CD4-positive, alpha-beta T cell treated with Interleukin-6 for 4 hours (primary cell): ENCODE measurements around the gene ODAD2.
"Not testable (repeated sequence)": the region's sequence is repeated elsewhere in the genome, so short reads cannot be mapped to it uniquely, and the experiment has no call there.

Source experiments
- DNase-seq: peaks from one replicate; pipeline ENCODE4 v3.0.0-alpha.2; 2020; ENCODE audit warnings: mixed read lengths

ODAD2 gene

GRCh38 chr10:27998954-27999275 lies at the start of gene ODAD2:
ODAD2 (minus strand) TSS chr10:27999079; CDS start chr10:27995142, 3,937 bp downstream.
- DNase-seq = no peak

DNA sequence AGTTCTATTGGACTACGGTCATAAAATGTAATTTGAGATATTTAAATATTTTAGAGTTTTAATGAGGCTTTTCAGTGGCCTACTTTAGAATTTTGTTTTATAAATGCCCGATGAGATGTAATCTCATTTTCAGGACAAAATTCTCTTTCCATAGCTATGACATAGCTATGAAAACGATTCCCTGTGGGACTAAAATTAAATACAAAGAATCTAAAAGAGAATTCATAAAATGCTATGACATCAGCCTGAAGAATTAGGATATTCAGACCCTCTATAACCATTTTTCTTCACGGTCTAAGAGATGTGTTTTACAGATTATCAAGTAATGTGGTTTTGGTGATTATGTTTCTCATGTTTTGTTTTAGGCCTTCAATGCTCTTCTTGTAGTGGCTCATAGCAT lies 48.2 kb upstream of the ODAD2 start:
- no peak for DNase-seq

- no peak for DNase-seq
Observed at GRCh38 chr10:28046579-28046978, 47.7 kb upstream of the ODAD2 start.

- DNase-seq = no peak
Observed at GRCh38 chr10:28043941-28044340, 45.1 kb upstream of the ODAD2 start.

DNA sequence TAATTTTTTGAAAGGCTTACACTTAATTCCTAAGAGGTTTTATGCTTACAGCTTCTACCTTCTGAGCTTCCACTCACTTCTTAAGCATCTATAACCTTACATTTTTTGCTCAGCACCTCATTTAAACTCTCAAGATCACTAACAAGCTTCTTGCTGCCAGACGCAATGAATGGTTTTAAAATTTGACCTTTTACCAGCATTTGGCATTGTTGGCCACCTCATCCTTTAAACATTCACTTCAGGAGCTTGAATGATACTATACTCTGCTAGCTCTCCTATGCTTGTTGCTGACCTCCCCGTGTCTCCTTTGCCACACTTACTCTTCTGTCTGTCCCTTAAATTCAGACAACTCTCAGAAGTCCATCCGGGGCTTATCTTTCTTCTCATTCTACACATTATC lies 37.7 kb upstream of the ODAD2 start:
- DNase-seq = no peak

DNA sequence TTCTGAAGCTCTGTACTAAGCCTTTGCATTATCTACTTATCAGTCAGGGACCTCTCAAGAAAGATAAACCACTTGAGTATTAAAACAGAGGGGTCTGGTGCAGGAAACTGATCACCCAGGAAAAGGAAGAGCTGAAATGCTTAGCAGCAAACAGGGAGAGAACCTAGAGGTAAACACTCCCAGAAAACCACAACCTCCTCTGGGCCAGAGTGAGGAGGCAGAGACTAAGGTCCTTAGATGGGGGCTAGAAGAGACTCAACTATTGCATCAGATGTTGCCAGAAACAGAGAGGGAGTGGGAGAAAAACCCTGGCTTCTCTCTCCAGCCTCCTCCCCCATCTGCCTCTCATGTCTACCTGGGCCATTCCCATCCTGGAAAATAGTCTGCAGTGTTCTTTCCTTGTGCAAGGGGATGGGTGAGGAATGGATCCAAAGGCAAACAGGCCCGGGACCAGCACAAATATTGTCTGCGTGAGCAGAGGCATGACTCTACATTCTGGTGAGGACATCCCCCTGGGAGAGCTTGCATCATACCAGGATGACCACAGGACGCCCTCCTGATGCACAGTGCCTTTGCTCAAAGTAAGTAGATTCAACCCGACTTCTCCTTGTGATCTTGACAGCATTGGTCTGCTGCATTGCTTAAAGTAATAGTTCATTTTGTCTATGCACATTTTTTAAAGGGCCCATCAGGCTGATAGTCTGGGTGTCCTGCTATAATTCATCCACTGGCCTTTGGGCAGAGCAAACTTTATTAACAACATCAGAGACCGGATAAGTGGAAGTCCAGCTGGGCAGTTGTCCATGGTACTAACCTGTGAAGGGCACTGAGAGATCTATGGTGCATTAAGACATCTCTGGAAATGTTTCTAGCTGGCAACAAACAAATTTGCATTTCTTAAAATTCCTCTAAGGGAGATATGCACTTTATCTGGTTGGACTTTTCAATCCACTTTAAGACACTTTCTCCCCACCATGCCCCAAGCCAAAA lies 22.4 kb upstream of the ODAD2 start:
- no peak for DNase-seq

DNA sequence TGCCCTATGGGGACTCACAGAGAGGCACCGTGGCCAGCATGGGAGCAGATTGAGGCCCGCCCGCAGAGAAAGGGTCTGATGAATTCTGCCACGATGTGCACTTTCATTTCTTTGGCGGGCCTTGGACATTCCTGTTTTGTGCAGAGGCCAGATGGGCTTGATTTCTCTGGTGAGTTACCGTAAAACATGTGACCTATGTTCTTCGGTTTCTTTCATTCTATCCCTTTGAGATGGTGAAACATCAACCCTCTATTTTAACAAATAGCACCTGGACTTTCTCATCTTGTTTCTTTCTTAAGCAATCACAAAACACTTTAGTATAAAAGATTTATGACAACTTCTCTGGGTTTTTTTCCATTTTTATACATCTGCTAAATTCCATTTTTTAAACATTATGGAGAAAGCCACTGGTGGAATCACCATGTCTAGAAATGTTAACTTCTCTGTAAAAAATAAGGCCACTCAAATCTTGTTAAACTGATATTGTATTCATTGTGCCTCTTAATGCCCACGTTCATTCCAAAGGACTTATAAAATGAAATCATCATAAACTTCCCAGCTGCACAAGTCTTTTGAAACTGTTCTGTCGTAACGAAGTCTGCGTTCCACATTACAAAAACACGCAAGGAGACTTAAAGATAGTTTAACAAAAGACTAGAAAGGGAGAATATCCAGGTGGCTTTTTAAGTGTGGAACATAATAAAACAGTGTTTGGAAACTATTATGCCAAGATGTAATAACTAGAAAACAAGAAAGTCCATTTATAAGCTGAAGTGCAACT lies 21.4 kb upstream of the ODAD2 start:
- no peak for DNase-seq

GRCh38 chr10:28014651-28015050 lies 15.8 kb upstream of the ODAD2 start:
- DNase-seq = no peak

DNA sequence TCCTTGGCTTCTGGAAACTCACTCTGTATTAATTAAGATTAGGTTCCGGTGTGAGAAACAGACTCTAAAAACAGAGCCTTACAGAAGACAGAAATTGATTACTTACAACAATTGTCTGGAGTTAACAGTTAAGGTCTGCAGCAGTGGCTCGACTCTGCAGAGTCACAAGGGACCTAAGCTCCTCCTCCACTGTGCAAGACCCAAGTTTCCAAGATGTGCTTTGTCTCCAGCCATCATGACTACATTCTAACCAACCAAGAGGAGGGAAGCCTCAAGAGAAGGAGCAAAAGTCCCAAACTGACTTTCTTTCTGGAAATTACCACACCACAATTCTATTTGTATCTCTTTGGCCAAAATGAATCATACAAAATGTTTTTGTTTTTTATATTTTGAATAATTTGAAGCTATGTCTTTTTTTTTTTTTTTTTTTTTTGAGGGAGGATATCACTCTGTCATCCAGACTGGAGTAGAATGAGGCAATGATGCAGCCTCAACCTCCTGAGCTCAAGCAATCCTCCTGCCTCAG lies 14.2 kb upstream of the ODAD2 start:
- no peak for DNase-seq

GRCh38 chr10:28010821-28011220 lies 11.9 kb upstream of the ODAD2 start:
- DNase-seq = no peak

- no peak for DNase-seq
Observed at GRCh38 chr10:28008054-28008453, 9.2 kb upstream of the ODAD2 start.

GRCh38 chr10:28001353-28001752 lies 2.5 kb upstream of the ODAD2 start:
- DNase-seq = no peak

DNA sequence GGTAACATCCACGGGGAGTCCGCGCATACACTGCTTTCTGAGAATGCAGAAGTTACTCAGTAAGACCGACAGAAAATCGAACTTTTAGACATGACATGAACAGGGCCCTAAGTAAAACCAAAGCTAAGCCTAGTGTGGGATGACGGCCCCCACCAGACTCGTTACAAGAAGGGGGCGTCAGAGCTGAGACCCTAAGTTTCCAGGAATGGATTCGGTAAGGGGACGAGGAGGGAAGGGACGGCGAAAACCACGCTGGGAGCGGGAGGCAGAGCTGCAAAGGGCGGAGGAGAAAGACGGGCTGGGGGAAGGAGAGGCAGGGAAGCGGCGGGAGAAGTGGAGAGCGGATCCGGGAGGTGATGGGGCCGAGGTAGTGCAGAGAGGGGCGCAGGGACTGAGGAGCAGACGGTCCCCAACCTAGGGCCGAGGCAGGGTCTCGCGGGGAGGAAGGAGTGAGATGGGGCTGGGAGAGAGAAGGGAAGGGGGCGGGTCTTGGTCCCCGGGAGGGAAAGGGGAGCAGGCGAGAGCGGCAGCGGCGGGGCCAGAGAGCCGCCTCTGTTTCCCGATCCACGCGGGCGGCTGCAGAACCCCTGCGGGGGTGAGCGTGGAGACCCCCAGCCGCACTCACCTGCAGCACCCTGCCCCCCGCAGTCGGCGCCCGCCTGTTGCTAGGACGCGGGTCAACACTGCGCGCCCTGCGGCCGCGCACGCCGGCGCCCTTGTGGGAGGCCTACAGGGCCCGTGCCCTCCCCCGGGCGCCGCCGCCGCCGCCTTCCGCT lies 513 bp downstream of the ODAD2 start:
- DNase-seq = peak; percentile 30

GRCh38 chr10:27997865-27998177 lies 1.1 kb downstream of the ODAD2 start:
- DNase-seq = no peak

DNA sequence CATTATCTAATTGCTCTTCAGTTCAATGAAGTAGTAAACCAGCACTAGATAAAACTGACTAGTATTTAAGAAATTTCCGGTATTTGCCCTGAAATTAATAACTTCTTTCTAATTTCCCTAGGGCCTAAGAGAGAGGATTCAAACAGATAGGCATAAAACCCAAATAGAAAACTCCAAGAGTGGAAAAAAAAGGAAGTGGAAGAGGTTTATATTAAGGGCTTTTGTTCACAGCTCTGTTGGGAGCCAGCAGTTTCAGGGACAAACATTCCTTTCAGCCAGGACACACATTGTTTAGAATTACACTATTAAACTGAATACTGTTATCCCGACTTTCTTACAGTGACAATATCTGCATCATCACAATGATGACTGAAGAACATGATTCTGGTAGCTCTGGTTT lies 3.6 kb downstream of the ODAD2 start:
- DNase-seq = no peak

- DNase-seq = not testable (repeated sequence)
Observed at GRCh38 chr10:27989357-27989756, 9.5 kb downstream of the ODAD2 start.

GRCh38 chr10:27986821-27987220 lies 12.1 kb downstream of the ODAD2 start:
- no peak for DNase-seq

DNA sequence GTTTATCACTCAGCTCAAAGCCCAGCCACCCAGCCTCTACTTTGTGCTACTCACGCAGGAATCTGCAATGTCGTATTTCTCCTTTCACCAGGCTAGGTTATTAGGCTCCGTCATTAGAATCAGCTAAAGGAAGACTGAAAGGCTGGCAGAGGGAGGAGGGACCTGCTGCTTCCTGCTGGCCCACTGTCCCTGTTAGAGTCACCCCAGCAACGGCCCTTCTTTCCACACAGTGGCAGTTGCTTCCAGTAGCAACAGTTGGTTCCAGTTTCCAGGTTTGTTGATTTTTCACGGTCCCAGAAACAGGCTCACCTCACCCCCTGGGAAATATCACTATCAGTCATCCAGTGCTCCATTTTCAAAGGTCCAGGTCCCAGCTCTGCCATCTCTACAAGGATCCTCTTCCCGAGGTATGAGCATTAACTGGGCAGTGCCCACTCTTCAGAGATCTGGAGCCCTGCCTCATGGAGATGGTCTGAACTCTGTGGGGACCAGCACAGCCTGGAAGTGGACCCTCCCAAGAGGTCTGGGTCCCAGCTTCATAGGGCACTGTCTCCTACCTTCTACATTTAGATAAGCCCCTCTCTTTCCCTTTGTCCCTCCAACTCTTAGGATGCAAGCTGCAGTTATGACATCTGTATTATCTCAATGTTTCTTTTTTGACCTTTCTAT lies 15.9 kb downstream of the ODAD2 start:
- DNase-seq = no peak

DNA sequence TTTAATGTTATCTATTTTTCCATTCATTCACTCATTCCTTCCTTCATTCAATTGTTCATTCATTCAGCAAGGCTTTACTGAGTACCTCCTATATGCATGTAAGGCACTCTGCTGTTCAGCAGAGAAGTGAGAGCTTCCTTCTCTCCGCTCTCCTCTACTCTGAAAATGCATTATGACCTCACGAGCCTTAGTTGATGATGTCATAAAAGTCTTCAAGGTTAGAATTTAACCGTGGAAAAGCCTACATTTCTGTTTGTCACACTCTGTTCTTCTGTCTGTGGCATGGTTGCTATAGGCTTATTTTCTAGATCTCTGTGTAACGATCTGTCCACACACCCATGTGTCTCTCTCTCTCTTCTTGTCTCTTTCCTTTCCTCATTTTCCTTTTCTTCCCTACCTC lies 17.1 kb downstream of the ODAD2 start:
- DNase-seq = no peak

DNA sequence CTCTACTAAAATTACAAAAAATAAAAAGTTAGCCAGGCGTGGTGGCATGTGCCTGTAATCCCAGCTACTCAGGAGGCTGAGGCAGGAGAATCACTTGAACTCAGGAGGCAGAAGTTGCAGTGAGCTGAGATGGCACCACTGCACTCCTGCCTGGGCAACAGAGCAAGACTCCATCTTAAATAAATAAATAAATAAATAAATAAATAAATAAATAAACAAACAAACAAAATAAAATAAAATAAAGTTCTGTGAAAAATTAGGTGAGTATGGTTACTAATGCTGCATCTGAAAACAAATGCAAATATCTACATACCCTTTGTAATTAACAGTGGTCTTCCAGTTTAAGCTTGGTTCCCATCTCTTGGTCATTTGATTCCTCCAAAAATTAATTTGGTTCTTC lies 28.1 kb downstream of the ODAD2 start:
- DNase-seq = not testable (repeated sequence)

DNA sequence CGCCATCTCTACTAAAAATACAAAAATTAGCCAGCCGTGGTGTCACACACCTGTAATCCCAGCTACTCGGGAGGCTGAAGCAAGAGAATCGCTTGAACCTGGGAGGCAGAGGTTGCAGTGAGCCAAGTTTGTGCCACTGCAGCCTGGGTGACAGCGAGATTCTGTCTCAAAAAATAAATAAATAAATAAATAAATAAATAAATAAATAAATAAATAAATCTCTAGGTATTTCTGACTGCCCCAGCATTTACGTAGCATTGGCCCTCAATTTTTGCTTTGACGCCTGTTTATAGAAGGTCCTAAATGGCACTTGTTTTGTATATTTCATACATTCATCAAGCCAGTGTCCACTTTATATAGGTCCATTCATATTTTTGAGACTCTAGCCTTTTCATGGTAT lies 28.9 kb downstream of the ODAD2 start:
- not testable (repeated sequence) for DNase-seq

DNA sequence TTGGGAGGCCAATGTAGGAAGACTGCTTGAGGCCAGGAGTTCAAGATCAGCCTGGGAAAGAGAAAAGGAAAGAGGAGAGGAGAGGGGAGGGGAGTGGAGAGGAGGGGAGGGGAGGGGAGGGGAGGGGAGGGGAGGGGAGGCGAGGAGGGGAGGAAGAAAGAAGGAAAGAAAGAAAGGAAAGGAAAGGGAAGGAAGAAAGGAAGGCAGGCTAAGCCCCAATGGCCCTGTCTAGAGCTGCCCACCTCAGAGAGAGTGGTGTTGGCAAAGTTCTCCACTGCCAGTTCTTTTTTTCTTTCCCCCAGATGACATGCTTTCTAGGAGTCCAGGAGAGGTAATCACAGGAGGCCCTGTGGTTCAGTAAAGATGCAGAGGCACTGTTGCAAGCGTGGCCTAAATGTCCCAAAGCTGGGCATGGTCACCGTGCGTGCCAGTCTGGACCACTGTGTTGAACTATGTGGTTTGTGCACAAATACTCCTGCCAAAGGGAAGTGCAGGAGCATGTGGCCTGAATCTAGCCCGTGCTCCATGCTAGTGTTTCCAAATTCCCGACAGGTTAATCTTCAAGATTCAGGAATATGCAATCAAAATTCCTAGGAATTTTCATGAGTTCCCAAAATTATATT lies 39.7 kb downstream of the ODAD2 start:
- no peak for DNase-seq
